ENCODE measurements around the gene FUT8. TPM values are rescaled to one million over a fixed set of nuclear protein-coding genes. Genes with fewer than 3 reads are reported as not detected.

The FUT8 gene
- total and polyA plus RNA-seq, 2 of the 8 experiments (the other 6 are each of a cell fraction or from before 2014, with no cell fraction given), result 10.5 to 25.1 TPM

DNA sequence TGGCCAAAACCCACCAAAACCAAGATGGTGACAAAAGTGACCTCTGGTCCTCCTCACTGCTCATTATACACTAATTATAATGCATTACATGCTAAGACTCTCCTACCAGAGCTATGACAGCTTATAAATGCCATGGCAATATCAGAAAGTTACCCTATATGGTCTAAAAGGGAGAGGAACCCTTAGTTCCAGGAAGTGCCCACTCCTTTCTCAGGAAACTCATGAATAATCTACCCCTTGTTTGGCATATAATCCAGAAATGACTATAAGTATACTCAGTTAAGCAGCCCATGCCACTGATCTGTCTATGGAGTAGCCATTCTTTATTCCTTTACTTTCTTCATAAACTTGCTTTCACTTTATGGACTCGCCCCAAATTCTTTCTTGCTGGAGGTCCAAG is 43.0 kb upstream of the FUT8 start:
- Histone ChIP-seq H3K14ac (ENCODE audit: insufficient read length) (no peak overlapping the region), H3K23me2 (ENCODE audit: low read depth, low read length) (no peaks in the 10 kb centered on the region), H2AFZ (ENCODE audit: low read length) (no peak overlapping the region), H3K36me3 (ENCODE audit: control insufficient read depth in 2 of 4, insufficient read depth in 4 of 4, low read length in 3 of 4) (no peaks in the 10 kb centered on the region), H2BK12ac (ENCODE audit: low read depth, low read length) (no peak overlapping the region), H4K20me1 (replicated peaks in 1 of 2; ENCODE audit: control insufficient read depth in 1 of 2, insufficient read depth in 2 of 2, low read length in 2 of 2) (no peaks in the 10 kb centered on the region), H3K4me1 (replicated peaks in 1 of 4; ENCODE audit: control insufficient read depth in 3 of 4, insufficient read depth in 4 of 4, low read length in 3 of 4) (peaks cover 0 to 4% (median 3%) of the 10 kb centered on the region in 4 experiments; a peak in 3 of 7 replicates), H4K8ac (ENCODE audit: extremely low read depth, insufficient read depth, low read length) (no peak overlapping the region), H3K27me3 (replicated peaks in 1 of 4; ENCODE audit: control insufficient read depth in 3 of 4, extremely low read depth in 1 of 4, insufficient read depth in 3 of 4, low read length in 3 of 4) (no peaks in the 10 kb centered on the region), H2BK5ac (ENCODE audit: low read depth, low read length) (no peak overlapping the region), H3K27ac (ENCODE audit: low read depth, low read length) (no peak overlapping the region), H3K4me2 (ENCODE audit: insufficient read depth in 1 of 2, low read depth in 2 of 2, low read length in 2 of 2) (no peak overlapping the region), H3K56ac (replicated peaks; ENCODE audit: insufficient read length, low read depth, low read length) (no peak overlapping the region), H4K91ac (replicated peaks; ENCODE audit: insufficient read length, low read length) (no peak overlapping the region), H3K79me2 (ENCODE audit: control insufficient read depth in 1 of 2, insufficient read depth in 2 of 2, low read length in 2 of 2) (no peaks in the 10 kb centered on the region), H3K9ac (replicated peaks in 1 of 4; ENCODE audit: extremely low read depth in 1 of 4, low read depth in 3 of 4, low read length in 3 of 4) (no peak overlapping the region), H3K79me1 (ENCODE audit: low read depth, low read length) (no peaks in the 10 kb centered on the region), H2BK120ac (replicated peaks; ENCODE audit: low read depth, low read length) (no peak overlapping the region), H2BK15ac (ENCODE audit: low read length) (no peak overlapping the region), H2AK5ac (ENCODE audit: low read depth, low read length) (no peak overlapping the region), H3K9me3 (ENCODE audit: insufficient read depth in 2 of 2, low read depth in 1 of 2, low read length in 1 of 2) (no peaks in the 10 kb centered on the region), H3K18ac (ENCODE audit: extremely low read depth, low read length) (no peak overlapping the region), H3K4me3 (ENCODE audit: extremely low read depth in 1 of 4, insufficient read depth in 2 of 4, low read depth in 3 of 4, low read length in 4 of 4) (no peak overlapping the region), H3K4ac (replicated peaks; ENCODE audit: insufficient read length, low read depth, low read length) (no peak overlapping the region), H3K23ac (ENCODE audit: insufficient read length) (no peak overlapping the region), H2BK20ac (ENCODE audit: low read length) (no peak overlapping the region), H4K5ac (ENCODE audit: insufficient read length, low read depth, low read length) (no peak overlapping the region)
- TF ChIP-seq POU5F1 (IDR thresholded peaks at IDR 0.05; ENCODE audit: low read depth, low read length) (no peak), TCF12 (IDR thresholded peaks at IDR 0.05; ENCODE audit: low read depth, low read length) (no peak), CHD1 (IDR thresholded peaks at IDR 0.05; ENCODE audit: low read depth, low read length) (no peak), SAP30 (IDR thresholded peaks at IDR 0.05; ENCODE audit: insufficient read depth, insufficient replicate concordance, low read length) (no peak), CREB1 (IDR thresholded peaks at IDR 0.05) (no peak), SP2 (IDR thresholded peaks at IDR 0.05; ENCODE audit: low read length) (no peak), CEBPB (IDR thresholded peaks at IDR 0.05; ENCODE audit: low read depth, low read length) (no peak), CHD2 (IDR thresholded peaks at IDR 0.05; ENCODE audit: low read length) (no peak), MAFK (IDR thresholded peaks at IDR 0.05; ENCODE audit: low read depth, low read length) (no peak), CTBP2 (IDR thresholded peaks at IDR 0.05; ENCODE audit: borderline replicate concordance, insufficient read depth, insufficient read length, low read length) (no peak), EGR1 (IDR thresholded peaks at IDR 0.05; ENCODE audit: borderline replicate concordance, low read depth, low read length) (no peak), SP1 (IDR thresholded peaks at IDR 0.05; ENCODE audit: low read depth, low read length) (no peak), POLR2AphosphoS5 (IDR thresholded peaks at IDR 0.05; ENCODE audit: low read depth, low read length) (no peak), JUN (IDR thresholded peaks at IDR 0.05; ENCODE audit: low read depth, low read length) (no peak), PHF8 (conservative IDR thresholded peaks at IDR 0.05; ENCODE audit: low read depth, low read length) (no peak), YY1 (IDR thresholded peaks at IDR 0.05; ENCODE audit: low read depth, low read length) (no peak)
- no peak for DNase-seq (ENCODE audit: low read depth in 1 of 2, low spot score in 2 of 2)
- 80% methylated on average over 1 of the region's 1 CpG; no CpG with 5 or more reads in 1 of the 2 experiments for WGBS, 2 experiments (ENCODE audit: extremely low coverage in 1 of 2, insufficient coverage in 1 of 2, insufficient read length in 1 of 2, insufficient replicate concordance in 2 of 2, low coverage in 1 of 2, low lambda C conversion rate in 2 of 2, missing lambda C conversion rate in 1 of 2)
- POLR2A ChIA-PET (ENCODE audit: partially characterized antibody), result no interaction called here
- FAIRE-seq, result no peak
- CTCF ChIA-PET (ENCODE audit: partially characterized antibody), result interaction anchor here (1.0 kb wide), 1 partner anchor 12 kb away, joined by 3 read pairs; no protein-coding TSS in a partner anchor

Data from H1 (cell line).